Measurements from ENCODE around the gene TUBG1. TPM values are rescaled to one million over a fixed set of nuclear protein-coding genes. Genes with fewer than 3 reads are reported as not detected.

TUBG1 gene
- total RNA-seq: 11.3 and 27.1 TPM in 2 replicates

DNA sequence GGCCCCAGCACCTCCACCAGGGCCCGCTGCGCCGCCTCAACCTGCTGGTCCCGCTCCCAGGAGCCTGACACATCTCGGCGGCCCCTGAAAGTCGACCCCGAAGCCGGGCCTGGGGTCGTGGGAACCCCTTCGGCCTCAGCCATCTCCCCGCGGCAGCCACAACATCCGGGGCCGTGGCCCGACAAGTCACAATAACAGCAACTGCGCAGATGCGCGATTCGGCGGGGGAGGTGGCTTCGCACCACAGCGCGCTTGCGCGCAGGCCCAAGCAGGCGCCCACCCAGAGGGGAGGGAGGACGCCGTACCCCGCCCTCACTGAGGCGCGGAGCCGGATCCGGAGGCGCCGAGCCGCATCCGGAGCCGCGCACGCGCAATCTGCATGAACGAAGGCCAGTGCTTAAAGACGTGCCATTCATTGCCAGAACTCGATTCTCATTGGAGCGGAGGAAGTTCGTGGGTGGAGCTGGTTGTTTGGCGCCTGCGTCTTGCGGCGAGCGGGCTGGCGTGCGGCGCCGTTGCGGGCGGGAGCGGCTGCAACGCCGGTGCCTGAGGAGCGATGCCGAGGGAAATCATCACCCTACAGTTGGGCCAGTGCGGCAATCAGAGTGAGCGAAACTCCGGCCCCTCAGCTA is at the start of gene TUBG1, which contains the start of gene RETREG3:
Gene TUBG1 (plus strand): TSS at position 502 of the 632 bp plus-strand sequence. CDS start 55 bp downstream, at position 557.
Gene RETREG3 (minus strand): TSS at position 193 of the 632 bp plus-strand sequence. CDS start 50 bp downstream, at position 143.

GRCh38 chr17:42561897-42562387 is 47.5 kb upstream of the TUBG1 start, which contains the start of gene COASY:
TSS of gene COASY (plus strand) at chr17:42562148. CDS start at chr17:42562623, 475 bp downstream.

DNA sequence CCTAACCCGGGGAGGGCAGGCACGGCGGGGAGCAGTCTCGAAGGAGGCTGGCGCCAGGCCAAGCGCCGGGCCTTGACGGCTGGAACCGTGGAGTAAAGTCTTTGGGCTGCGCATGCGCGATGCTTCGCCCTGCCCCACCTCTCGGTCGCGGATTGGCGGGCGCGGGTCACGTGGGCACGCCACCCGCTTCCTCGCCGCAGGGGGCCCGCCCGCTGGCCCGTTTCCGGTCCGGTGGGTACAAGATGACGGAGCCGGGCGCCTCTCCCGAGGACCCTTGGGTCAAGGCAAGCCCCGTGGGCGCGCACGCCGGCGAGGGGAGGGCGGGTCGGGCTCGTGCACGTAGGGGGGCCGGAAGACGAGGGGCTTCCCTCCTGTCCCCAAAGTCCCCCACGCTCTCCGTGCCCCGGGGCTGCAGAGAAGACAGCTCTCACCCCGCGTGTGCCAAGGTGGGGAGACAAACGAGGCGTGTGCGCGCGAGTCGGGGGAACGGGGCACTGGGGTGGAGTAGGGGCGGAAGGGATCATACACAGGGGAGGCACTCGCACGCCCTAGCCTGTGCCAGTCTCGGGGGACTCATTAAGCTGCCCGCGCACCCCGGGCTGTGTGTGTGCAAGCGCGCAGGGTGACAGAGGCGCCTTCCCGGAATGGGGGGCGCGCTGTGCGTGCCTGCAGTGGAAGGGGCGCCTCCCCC is 42.5 kb upstream of the TUBG1 start, which contains the start of gene MLX:
Gene MLX (plus strand): TSS at position 218 of the 691 bp plus-strand sequence. CDS start 25 bp downstream, at position 243.

DNA sequence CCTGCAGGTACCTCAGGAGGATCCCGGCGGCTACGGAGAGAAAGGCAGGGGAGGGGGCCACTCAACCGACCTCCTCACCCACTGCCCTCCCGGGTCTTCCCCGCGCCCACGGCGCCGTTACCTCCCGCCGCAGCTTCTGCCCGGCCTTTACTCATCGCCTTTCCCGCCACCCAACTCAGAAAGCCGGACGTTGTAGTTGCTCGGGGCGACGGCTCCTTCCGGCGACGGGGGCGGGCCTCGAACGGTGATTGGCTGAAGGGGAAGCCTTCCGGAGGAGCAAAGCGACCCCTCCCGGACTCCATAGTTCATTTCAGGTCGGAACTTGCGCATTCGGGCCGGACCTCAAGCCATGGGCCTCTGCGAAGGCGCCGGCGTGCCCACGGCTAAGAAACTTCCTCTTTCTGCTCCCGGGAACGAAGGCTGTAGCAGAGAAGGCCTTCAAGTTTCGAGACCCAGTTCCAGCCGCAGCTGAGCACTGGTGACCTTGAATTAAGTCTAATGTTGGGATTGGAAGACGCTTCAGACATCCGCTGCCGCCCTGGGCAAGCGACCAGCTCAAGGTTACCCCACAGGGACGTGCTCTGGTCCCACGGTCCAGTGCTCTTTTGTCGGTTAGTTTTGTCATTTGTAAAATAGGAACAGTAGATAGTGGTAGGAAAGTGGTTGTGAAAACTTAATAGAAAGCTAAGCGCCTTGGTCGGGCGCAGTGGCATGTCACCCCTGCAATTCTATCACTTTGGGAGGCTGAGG is 31.8 kb upstream of the TUBG1 start, which contains the start of gene PSMC3IP:
Gene PSMC3IP (minus strand): TSS at position 198 of the 750 bp plus-strand sequence. CDS start 43 bp downstream, at position 155.

DNA sequence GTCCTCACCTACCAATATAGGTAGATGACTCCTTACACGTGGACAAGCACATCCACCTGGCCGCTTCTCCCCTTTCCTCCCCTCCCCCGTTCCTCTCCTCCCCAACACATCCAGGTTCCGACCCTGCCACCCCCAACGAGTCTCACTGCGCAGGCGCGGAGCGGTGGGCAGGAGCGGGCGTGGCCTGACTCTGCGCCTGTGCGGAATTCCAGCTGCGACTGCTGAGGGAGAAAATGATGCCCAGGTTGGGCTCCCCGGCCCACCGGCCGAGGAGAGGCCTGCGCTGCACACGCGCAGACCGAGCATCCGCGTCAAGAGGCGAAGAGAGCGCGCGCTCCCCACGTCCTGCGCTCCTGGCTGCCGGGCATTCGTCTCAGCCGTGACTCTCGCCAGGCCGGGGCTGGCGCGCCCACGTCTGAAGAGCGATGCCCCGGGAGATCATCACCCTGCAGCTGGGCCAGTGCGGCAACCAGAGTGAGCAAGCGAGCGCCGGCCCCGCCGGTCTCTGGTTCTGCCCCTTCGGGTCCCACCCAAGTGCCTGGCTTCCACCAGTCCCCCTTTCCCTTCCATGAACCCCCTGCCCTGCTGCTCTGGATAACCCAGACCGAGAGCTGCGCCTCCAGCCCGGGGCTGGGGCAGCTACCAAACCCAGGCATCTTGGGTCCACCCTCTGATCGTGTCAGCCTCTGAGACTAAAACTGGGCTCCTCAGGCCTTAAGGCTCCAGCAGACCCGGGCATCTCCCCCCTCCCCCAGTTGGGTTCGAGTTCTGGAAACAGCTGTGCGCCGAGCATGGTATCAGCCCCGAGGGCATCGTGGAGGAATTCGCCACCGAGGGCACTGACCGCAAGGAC is 49.8 kb downstream of the TUBG1 start, which contains the start of gene TUBG2:
Gene TUBG2 (plus strand): TSS at position 206 of the 853 bp plus-strand sequence. CDS start 220 bp downstream, at position 426.

Other genes starting within 250 kb of the TUBG1 start
- 59.5 and 169 TPM in 2 replicates for gene STAT3, start 221.2 kb upstream of the TUBG1 start, total RNA-seq
- gene CAVIN1, start 186.4 kb upstream of the TUBG1 start, total RNA-seq: 97.4 and 146 TPM in 2 replicates
- gene ATP6V0A1, start 150.8 kb upstream of the TUBG1 start, total RNA-seq: 24.9 and 59.1 TPM in 2 replicates
- gene NAGLU, start 73.4 kb upstream of the TUBG1 start, total RNA-seq: 11.6 and 13.5 TPM in 2 replicates
- 2.7 and 3.4 TPM in 2 replicates for gene HSD17B1, start 56.8 kb upstream of the TUBG1 start, total RNA-seq
- 18.5 and 39.4 TPM in 2 replicates for gene COASY, start 47.5 kb upstream of the TUBG1 start, total RNA-seq
- 34.9 and 38.1 TPM in 2 replicates for gene MLX, start 42.6 kb upstream of the TUBG1 start, total RNA-seq
- gene PSMC3IP, start 32.0 kb upstream of the TUBG1 start, total RNA-seq: 1.4 and 1.9 TPM in 2 replicates
- gene RETREG3, start 309 bp upstream of the TUBG1 start, total RNA-seq: 77.7 and 78.3 TPM in 2 replicates
- gene TUBG2, start 49.6 kb downstream of the TUBG1 start, total RNA-seq: 3.4 and 5.3 TPM in 2 replicates
- 16.4 and 31.0 TPM in 2 replicates for gene PLEKHH3, start 67.3 kb downstream of the TUBG1 start, total RNA-seq
- gene CCR10, start 72.2 kb downstream of the TUBG1 start, total RNA-seq: under 0.01 and 0.21 TPM in 2 replicates
- gene CNTNAP1, start 72.8 kb downstream of the TUBG1 start, total RNA-seq: under 0.01 and 0.71 TPM in 2 replicates
- 13.0 and 17.4 TPM in 2 replicates for gene EZH1, start 135.4 kb downstream of the TUBG1 start, total RNA-seq
- gene RAMP2, start 151.5 kb downstream of the TUBG1 start, total RNA-seq: not detected in 2 replicates
- 52.1 and 66.3 TPM in 2 replicates for gene VPS25, start 163.8 kb downstream of the TUBG1 start, total RNA-seq
- under 0.01 and 0.57 TPM in 2 replicates for gene WNK4, start 170.9 kb downstream of the TUBG1 start, total RNA-seq
- 32.1 and 41.7 TPM in 2 replicates for gene COA3, start 189.0 kb downstream of the TUBG1 start, total RNA-seq
- gene CNTD1, start 189.2 kb downstream of the TUBG1 start, total RNA-seq: not detected in 2 replicates
- gene BECN1, start 214.6 kb downstream of the TUBG1 start, total RNA-seq: 118 and 125 TPM in 2 replicates
- 86.5 and 115 TPM in 2 replicates for gene PSME3, start 223.7 kb downstream of the TUBG1 start, total RNA-seq
- gene AOC2, start 234.9 kb downstream of the TUBG1 start, total RNA-seq: 0.68 and 2.7 TPM in 2 replicates
- gene AOC3, start 241.5 kb downstream of the TUBG1 start, total RNA-seq: under 0.01 and 0.57 TPM in 2 replicates